Activated gamma-delta T cell treated with anti-CD3 and anti-CD28 coated beads, Interleukin-2, amount 50 U/mL, for 16 hours (primary cell): ENCODE measurements around the gene NTM.

Source experiments
- DNase-seq: peaks from one replicate; pipeline ENCODE4 v3.0.0-alpha.2; 2020; ENCODE audit warnings: low read depth

NTM gene

GRCh38 chr11:131744847-131745246 lies 374.4 kb downstream of the NTM start:
- DNase-seq: no peak

GRCh38 chr11:131745405-131745804 lies 375.0 kb downstream of the NTM start:
- DNase-seq: no peak

GRCh38 chr11:131746201-131746600 lies 375.8 kb downstream of the NTM start:
- no peak for DNase-seq

- DNase-seq: no peak
Observed at GRCh38 chr11:131748151-131749050, 378.0 kb downstream of the NTM start.

GRCh38 chr11:131749101-131749500 lies 378.7 kb downstream of the NTM start:
- DNase-seq: no peak

- DNase-seq: no peak
Observed at GRCh38 chr11:131750152-131750551, 379.7 kb downstream of the NTM start.

- no peak for DNase-seq
Observed at GRCh38 chr11:131750692-131751091, 380.3 kb downstream of the NTM start.

GRCh38 chr11:131754671-131755070 lies 384.3 kb downstream of the NTM start:
- no peak for DNase-seq

GRCh38 chr11:131756479-131757110 lies 386.2 kb downstream of the NTM start:
- DNase-seq: no peak

- no peak for DNase-seq
Observed at GRCh38 chr11:131758726-131759125, 388.3 kb downstream of the NTM start.

- DNase-seq: no peak
Observed at GRCh38 chr11:131759140-131759539, 388.7 kb downstream of the NTM start.

GRCh38 chr11:131760091-131761061 lies 390.0 kb downstream of the NTM start:
- no peak for DNase-seq

GRCh38 chr11:131762346-131763110 lies 392.1 kb downstream of the NTM start:
- DNase-seq: no peak

- DNase-seq: no peak
Observed at GRCh38 chr11:131763193-131763890, 392.9 kb downstream of the NTM start.

GRCh38 chr11:131764126-131764525 lies 393.7 kb downstream of the NTM start:
- DNase-seq: no peak

- no peak for DNase-seq
Observed at GRCh38 chr11:131764649-131765048, 394.2 kb downstream of the NTM start.

- DNase-seq: no peak
Observed at GRCh38 chr11:131766637-131767036, 396.2 kb downstream of the NTM start.

GRCh38 chr11:131767421-131767820 lies 397.0 kb downstream of the NTM start:
- no peak for DNase-seq

GRCh38 chr11:131770801-131771200 lies 400.4 kb downstream of the NTM start:
- no peak for DNase-seq

GRCh38 chr11:131771471-131771870 lies 401.1 kb downstream of the NTM start:
- DNase-seq: no peak

- no peak for DNase-seq
Observed at GRCh38 chr11:131773626-131774025, 403.2 kb downstream of the NTM start.
